GM21381 (cell line): ENCODE measurements around the gene TAX1BP3.

Experiments
- ATAC-seq: cut with Tn5 transposase; IDR thresholded peaks from one replicate; pipeline ENCODE4 v1.9.1; 2021; ENCODE audit warnings: mild to moderate bottlenecking, moderate library complexity; ENCODE audit not compliant: unreplicated experiment

The TAX1BP3 gene

DNA sequence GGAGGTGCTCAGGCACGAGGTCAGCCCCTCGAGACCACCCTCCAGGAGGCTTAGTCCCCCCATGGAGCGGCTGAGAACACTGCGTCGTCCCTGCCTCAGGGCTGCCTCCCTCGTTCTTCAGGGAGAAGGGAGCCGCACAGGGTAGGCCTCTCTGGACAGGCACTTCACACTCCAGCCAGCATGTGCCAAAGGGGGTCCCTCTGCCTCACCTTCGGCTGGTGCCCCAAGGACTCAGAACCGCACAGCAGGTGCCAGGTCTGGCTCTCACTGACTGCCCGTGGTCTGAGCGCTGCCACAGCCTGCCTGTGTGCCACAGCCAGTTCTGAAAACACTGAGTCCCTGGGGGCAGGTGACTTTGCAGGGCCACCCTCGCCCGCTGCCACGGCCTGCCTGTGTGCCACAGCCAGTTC is 20.5 kb upstream of the TAX1BP3 start:
- ATAC-seq: no peak

DNA sequence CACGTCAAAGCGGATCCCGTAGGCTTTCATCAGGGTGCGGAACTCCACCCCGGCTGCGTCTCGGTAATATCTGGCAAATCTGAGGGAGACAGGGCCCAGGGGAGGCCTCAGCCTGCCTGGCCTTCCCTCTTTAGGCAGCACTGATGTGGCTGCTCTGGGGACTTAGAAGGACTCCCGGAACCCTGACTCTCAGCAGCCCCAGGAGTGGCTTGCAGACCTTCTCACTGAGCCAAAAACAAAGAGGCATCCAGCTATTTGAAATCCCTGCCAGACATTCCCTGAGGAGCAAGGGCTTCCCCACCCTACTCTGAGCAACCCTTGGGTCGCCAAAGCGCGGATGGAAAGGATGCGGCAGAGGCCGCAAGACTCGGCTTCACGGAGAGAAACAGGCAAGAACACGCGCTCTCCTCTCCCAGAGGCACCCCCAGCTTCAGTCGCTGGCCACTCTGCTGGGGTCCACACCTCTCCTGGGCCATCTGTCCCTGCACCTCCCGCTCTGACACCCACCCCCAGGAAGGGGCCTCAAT is 19.7 kb upstream of the TAX1BP3 start:
- no peak for ATAC-seq

DNA sequence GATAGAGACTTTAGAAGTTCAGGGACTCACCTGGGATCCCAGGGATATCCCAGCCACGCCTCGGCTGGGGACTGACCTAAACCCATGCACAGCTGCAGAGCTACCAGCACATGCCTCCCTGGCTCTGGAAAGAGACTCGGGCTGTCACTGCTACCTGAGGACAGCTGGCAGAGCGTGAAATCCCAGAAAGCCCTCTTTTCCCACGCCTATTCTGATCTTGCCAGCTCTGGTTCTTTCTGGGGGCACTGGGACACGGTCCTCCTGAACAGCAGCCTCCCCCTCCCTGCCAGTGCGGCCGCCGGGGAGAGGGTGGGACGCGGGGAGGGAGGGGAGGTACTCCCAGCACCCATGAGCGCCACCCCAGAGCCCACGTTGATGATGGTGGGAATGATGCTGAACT is 16.8 kb upstream of the TAX1BP3 start:
- no peak for ATAC-seq

DNA sequence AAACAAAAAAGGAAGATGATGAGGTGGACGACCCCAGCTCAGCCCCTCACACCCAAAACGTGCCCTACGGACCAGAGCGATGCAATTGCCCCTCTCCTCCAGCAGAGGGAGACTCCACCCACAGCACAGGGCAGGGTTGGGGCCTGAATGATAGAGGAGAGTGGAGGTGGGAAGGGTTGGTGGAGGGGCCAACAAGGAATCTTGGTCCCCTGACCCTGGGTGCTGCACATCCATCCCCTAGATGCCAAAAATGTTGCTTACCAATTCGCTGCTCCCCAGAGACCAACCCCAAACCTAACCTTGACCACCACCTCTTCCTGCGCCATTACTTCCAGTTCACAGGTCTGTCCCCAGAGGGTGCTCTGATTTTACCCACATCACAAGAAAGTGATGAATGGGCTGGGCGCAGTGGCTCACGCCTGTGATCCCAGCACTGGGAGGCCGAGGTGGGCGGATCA is 14.7 kb upstream of the TAX1BP3 start:
- no peak for ATAC-seq

DNA sequence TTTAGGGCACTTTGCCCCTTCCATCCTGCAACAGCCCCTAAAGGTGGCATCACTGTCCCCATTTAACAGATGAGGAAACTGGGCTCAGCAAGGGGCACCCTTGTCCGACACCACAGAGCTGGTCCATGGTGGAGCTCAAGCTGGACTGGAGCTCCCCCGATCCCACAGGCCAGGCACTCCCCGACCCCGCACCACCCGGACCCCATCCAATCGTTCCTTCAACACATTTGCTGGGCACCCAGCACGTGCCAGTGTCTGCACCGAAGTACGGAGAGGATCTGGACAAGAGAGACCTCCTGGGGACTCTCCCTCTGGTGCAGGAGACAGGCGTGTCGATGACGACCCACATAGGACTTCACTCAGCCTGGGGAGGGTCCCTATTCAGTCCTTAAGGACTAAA is 13.7 kb upstream of the TAX1BP3 start:
- ATAC-seq: no peak

DNA sequence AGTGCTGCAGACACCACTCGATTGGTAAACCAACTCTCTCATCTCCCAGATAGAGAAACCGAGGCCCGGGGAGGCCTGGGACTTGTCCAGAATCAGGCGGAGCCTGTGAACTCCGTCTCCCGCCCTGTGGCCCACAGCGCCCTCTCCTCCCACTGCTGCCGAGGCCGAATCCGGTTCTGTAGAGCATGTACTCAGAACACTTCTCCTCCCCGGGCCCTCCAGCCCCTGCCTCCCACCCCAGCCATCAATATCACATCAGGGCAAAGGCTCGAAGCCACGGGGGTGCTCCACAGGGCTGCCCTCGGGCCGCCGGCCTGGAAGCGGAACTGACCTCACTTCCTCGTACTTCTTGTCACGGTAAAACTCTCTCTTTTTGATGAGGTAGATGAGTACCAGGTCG is 13.2 kb upstream of the TAX1BP3 start:
- ATAC-seq: no peak

DNA sequence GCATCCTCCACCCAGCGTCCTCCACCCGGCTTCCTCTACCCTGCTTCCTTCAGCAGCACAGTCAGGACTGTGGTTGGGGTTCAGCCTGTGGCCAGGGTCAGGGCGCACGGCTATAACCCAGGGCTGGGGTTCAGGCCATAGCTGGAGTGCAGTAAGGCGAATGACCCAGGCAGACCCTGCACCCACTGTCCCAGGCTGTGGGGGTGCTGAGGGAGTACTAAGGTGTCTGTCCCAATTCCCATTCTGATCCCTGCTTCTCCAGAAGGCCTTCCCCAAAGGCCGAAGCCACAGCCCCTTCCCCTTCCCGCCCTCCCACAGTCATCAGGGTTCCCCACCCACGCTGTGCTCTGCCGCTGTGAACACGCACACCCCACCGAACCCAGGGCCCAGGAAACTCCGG is 12.7 kb upstream of the TAX1BP3 start:
- ATAC-seq: no peak

DNA sequence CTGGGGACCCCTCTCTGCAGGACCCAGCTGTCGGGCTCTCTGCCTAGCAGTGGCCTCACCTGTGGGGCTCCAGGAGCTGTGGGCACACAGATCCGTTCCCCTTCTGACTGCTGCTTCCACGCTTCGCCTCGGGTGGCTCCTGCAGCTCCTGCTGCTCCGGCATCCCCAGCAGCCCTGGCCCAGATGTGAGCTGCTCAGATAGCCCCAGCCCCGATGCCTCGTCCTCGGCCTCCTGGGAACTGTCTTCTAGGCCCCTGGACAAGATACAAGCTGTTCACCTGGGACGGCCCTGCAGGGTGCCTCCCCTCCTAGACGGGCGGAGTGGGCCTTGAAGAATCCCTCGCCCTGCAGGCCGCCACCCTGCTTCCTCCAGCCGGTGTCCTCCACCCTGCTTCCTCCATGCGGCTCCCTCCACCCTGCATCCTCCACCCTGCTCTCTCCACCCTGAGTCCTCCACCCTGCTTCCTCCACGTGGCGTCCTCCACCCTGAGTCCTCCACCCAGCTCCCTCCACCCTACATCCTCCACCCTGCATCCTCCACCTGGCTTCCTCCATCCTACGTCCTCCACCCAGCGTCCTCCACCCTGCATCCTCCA is 11.3 kb upstream of the TAX1BP3 start:
- no peak for ATAC-seq

DNA sequence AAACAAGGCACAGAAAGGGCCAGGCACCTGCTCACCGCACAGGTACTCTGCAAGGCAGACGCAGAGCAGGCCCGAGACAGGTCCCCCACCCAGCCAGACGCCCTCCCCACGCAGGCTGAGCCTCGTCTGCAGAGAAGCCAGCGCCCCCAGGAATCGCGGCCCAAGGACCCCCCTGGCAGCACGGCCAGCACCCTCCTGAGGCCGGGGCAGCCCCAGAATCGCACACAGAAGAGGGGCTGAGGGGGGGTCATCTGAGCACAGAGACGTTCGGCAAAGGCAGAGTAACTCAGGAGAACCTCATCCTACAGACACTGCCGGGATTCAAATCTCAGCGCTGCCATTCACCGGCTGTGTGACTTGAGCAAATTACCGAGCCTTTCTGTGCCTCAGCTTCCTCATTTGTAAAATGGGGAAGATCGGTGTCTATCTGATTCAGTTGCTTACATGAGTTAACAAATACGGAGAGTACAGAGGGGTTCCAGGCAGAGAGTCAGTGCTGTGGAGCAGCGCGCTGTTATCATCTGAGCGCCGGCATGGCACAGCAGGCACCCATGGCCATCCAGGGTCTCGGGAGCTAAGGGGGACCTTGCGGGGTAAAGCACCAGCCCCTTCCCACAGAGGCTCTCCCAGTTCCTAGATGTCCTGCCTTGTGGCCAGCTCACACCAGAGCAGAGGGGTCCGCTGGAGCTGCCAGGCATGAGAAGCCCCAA is 10.6 kb upstream of the TAX1BP3 start:
- ATAC-seq: no peak

DNA sequence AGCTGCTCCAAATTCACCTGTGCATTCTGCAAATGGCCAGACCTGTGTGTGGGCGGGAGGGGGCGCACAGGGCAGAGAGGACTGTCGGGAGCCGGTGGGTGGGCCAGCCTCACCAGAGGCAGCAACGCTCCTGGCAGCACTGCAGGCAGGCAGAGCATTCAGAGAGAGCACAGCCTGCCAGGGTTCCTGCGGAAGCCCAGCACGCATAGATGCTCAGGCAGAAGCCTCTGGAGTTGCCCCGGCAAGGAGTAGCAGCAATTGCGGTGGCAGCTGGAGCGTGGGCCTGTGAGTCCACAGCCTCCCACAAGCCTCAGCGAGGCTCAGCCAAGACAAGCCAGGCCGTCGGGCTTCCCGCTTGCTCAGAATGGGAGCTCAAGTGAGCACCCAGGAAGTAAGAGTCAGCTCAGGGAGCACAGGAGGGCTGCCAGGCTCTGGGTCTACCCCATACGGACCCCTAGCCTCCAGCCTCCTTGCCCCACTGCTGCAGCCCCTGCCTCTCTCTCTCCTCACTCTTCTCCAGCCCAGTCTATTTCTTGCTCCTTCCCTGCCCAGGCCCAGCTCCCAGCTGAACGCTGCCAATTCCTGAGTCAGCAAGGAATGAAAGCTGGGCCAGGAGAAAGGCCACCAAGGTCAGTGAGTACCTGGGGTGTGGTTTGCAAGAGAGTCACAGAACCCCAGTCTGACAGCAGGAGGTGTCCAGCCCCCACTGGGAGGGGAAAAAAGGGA is 9.9 kb upstream of the TAX1BP3 start:
- ATAC-seq: no peak

DNA sequence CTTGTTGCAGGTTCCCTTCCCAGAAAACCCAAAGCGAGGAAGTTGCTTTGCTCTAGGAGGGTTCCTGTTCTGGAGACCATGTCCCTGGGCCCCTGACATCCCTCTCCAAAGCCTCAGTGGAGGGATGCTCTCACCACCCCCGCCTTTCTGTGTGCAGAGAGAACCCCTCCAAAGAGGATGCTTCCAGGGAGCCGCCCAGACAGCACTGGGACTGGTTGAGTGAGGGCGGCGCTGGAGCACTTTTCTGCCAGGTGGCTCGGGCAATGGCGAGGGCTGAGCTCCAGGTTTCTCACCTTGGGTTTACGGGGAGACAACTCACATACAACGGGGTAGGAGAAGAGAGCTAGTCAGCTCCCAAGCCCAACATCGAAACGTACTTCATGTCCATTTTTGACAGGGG is 7.5 kb upstream of the TAX1BP3 start:
- no peak for ATAC-seq

DNA sequence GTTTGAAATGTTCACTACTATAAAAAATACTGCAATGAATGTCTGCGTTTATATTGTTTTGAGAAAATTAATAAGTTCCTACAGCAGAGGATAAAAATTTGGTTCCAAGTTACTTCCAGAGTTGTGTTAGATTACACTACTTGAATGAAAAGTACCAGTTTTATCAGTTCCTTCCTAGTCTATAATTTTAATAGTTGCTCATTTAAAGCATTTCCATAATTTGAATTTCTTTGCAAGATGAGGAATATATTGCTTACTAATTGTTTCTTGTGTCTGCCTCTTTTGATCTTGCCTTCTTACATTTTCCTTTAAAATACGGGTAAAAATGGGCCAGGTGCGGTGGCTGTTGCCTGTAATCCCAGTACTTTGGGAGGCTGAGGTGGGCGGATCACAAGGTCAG is 4.2 kb upstream of the TAX1BP3 start:
- ATAC-seq: no peak

DNA sequence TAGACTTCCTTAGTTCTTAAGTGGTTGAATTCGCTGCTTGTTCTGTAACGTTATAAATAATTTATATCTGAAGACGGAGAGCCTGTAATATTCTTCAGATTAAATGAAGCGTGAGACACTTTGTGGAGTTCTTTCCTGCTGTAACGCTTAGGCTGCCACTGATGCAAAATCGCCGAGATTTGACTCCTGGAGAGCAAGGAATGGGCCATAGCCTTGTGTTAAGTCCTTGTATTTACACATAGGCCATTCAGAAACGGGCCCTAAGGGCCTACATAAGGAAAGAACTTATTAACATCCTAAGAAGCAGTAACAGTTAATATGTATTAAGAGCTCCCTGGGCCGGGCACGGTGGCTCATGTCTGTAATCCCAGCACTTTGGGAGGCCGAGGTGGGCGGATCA is 1.2 kb upstream of the TAX1BP3 start:
- ATAC-seq: no peak

DNA sequence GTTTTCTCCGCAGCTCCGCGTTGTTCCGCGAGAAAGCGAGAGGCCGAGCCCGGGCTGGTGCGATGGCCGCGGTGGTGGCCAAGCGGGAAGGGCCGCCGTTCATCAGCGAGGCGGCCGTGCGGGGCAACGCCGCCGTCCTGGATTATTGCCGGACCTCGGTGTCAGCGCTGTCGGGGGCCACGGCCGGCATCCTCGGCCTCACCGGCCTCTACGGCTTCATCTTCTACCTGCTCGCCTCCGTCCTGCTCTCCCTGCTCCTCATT is 638 bp upstream of the TAX1BP3 start:
- ATAC-seq: no peak

DNA sequence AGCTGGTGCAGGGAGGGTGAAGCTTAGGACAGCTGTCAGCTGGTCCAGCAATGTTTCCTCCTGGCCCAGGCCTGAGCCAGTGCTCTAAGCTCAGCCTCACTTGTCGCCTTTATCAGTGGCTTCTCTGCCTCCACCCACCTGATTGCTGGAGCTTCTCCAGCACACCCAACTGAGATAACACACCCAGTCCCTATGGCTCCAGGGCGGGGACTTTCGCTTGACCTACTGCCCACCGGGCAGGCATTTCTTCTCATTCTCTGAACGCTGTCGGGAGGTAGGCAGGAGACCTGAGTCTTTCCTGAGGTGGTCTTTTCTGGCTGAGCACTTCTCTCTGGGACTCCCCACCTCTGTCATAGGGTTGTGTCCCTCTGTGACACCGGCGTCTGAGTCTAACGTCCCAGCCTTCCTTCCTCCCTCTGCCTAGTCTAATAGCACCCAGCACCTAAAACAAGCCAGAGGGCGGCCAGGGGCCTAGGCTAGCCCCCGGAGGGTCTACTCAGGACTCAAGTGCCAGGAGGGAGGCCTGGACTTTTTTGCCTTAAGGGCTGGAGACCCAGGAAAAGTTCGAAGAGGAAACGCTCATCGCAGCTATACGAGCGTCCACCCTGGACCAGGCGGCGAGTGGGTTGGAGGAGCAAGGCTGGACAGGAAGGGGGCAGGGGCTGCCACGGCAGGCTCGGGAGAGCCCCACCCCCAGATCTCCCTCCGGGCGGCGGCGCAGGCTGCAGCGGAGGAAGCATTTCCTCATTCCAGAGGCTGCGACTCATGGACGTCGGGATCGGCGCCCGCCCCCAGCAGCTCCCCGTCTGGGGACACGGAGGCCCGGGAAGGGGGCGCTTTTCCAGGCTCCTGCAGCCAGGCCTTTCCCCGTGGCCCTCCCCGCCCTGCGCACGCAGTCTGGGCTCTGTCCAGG is 756 bp downstream of the TAX1BP3 start:
- peak; percentile 11 for ATAC-seq

DNA sequence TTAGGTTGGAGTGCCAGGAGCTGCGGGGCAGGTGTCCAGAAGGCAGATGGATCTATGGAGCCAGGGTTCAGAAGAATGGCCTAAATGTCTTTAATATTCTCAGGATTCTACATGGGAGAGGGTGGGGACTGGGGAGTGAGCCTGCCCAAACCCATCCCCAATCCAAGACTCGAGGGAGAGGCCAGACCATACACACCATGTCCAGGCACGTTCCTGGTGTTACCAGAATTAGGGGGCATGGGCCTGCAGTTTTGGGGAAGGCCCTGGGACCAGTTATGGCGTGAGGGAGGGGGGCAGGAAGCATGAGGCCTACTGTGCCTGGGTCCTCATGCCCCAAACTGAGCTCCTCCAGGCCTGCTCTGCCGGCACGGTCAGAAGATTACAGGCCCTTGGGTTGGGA is 1.9 kb downstream of the TAX1BP3 start:
- ATAC-seq: no peak

DNA sequence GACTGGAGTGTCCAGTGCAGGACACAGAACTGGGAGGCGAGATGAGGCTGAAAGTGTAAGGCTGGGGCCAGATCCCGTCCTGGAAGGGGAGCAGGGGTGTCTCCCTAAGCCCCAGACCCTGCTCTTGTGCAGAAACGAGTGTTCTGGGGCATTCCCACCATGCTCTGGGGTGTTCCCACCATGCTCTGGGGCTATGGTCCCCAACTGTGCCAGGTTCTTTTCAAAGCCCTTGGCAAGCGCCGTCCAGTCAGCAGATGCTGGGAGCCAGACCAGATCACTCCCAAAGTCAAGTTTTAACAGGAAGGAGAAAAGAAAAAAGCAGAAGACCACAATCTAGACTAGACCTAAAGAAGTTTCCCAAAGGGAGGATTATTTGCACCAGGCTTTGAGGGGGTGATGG is 2.5 kb downstream of the TAX1BP3 start:
- ATAC-seq: no peak

DNA sequence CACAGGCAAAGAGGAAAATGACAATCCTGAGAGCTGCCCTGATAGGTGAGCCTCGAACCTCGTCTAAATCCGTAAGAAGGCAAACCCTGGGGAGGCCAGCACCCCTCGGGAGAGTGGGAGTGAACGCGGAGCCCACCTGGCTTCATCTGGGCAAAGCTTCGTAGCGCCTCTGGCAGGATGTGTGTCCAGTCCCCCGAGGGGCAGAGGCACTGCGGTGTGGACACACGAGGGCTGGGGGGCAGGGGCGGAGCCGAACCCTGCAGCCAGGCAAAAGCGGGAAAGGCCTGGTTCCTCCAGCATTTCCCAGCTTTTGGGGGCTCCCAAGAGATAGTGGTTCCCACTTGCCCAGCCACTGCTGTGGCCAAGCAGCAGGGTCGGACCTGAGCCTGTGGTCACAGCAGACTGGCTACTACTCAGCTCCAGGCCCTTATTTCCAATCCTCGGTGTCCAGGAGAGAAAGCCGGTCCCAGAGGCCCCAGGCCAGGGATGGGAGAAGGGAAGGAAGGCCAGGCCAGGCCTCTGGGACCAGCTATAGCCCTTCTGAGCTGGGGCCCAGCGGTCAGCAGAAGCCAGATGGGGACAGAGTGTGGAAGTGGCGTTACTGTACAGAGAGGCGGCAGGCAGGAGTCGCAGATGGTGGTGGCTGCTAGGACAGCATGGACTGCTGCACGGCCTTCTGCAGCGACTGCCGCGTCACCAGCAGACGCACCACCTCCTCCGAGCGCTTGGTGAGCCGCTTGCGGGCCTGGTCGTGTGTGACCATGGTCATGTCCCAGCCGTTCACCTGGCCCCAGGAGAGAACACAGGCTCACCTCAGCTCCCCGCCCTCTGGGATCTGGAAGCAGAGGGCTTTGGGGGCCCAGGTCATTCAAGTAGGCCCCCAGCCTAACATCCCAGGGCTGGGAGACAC is 5.0 kb downstream of the TAX1BP3 start:
- ATAC-seq: no peak

DNA sequence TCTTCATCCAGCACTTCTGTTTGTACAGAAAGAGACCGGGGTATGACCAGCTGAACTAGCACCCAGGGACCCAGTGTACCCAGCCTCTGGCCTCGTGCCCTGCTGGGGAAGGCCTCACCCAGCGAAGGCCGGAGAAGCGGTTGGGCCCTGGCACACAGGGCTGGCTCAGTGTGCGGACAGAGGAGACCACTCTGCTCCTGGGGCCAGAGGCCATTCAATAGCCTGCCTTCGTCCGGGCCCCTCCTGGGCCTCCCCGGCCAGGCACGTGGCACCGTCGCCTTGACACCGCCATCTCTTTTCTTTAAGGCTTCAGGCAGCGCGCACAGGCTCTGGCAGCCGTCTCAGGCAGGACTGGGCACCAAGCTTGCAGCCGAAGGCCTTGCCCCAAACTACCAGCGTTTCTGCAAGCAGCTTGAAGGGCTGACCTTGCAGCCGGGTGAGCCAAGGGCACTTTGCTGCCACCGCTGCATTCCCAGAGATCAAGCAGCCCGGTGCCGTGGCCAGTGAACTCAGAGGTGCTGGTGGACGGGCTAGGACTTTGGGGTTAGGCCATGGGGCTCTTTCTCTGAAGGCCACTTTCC is 8.0 kb downstream of the TAX1BP3 start:
- ATAC-seq: no peak
